SK-N-SH (cell line): ENCODE measurements around the gene MRPL40. TPM values are rescaled to one million over a fixed set of nuclear protein-coding genes. Genes with fewer than 3 reads are reported as not detected.

ENCODE experiments used
- CTCF ChIA-PET: fragments of 300-600, 350-600 bp; formaldehyde crosslinking; extraction: SDS; loops from one replicate; lab custom pipeline; 2021; lab: Yijun Ruan, JAX
- POLR2A ChIA-PET: fragments of 350-600 bp; sonication (Branson Sonifier 250); formaldehyde crosslinking; extraction: SDS; loops from one replicate; lab custom pipeline; 2020; ENCODE audit warnings: antibody characterized with exemption, inconsistent platforms; lab: Yijun Ruan, JAX
- DNase-seq: peaks from one replicate; pipeline ENCODE4 v3.0.0; 2012
- H2AFZ ChIP-seq: fragments of 200-600 bp; sonication (generic); 2 replicates; pipeline ENCODE4 v1.8.1; 2016; ENCODE audit warnings: antibody characterized with exemption, mild to moderate bottlenecking, low read depth
- H3F3A ChIP-seq: fragments of 200-600 bp; sonication (generic); replicated peaks from 2 replicates; pipeline ENCODE3; 2016; ENCODE audit warnings: antibody characterized with exemption, mild to moderate bottlenecking; ENCODE audit not compliant: insufficient read depth
- H3K27ac ChIP-seq, 2 experiments: fragments of 200-500 bp in 1 of 2; fragments of 200-600 bp in 1 of 2; sonication (Bioruptor generic) in 1 of 2; sonication (generic), shearing (Covaris generic) in 1 of 2; 2 replicates each; pipeline versions ENCODE4 v1.5.1 to v1.6.1; 2014 to 2016; ENCODE audit warnings: low read depth in 2 of 2, inconsistent platforms in 1 of 2, low read length in 1 of 2, mild to moderate bottlenecking in 1 of 2, mixed read lengths in 1 of 2
- H3K27me3 ChIP-seq: fragments of 200-600 bp; sonication (generic), shearing (Covaris generic); 2 replicates; pipeline ENCODE4 v1.6.1; 2016; ENCODE audit warnings: mixed run types; ENCODE audit not compliant: insufficient read depth
- H3K36me3 ChIP-seq, 2 experiments: fragments of 200-500 bp in 1 of 2; fragments of 200-600 bp in 1 of 2; sonication (Bioruptor generic) in 1 of 2; sonication (generic) in 1 of 2; replicated peaks in 1 of 2; 2 replicates each; pipeline versions ENCODE3 to v1.5.1; 2014 to 2016; ENCODE audit warnings: low read length in 1 of 2, mild to moderate bottlenecking in 1 of 2; ENCODE audit not compliant: insufficient read depth in 2 of 2, control insufficient read depth in 1 of 2
- H3K4me1 ChIP-seq, 2 experiments: fragments of 200-500 bp in 1 of 2; fragments of 200-600 bp in 1 of 2; sonication (Bioruptor generic) in 1 of 2; sonication (generic), shearing (Covaris generic) in 1 of 2; 2 replicates each; pipeline versions ENCODE4 v1.5.1 to v1.6.1; 2014 to 2016; ENCODE audit warnings: low read depth in 1 of 2, low read length in 1 of 2, mixed run types in 1 of 2; ENCODE audit not compliant: insufficient read depth in 2 of 2, control insufficient read depth in 1 of 2
- H3K4me2 ChIP-seq: fragments of 200-600 bp; sonication (generic), shearing (Covaris generic); 2 replicates; pipeline ENCODE4 v1.6.1; 2017; ENCODE audit warnings: mixed run types
- H3K4me3 ChIP-seq, 2 experiments: fragments of 200-500 bp in 1 of 2; fragments of 200-600 bp in 1 of 2; sonication (Bioruptor generic) in 1 of 2; sonication (generic), shearing (Covaris generic) in 1 of 2; 2 replicates each; pipeline versions ENCODE4 v1.5.1 to v1.8.1; 2014 to 2016; ENCODE audit warnings: low read depth in 2 of 2, inconsistent platforms in 1 of 2, low read length in 1 of 2, mild to moderate bottlenecking in 1 of 2, mixed read lengths in 1 of 2, moderate library complexity in 1 of 2
- H3K79me2 ChIP-seq: fragments of 200-600 bp; sonication (generic); 2 replicates; pipeline ENCODE4 v1.8.1; 2017; ENCODE audit warnings: mild to moderate bottlenecking; ENCODE audit not compliant: insufficient read depth
- H3K9ac ChIP-seq: fragments of 200-600 bp; sonication (generic); 2 replicates; pipeline ENCODE4 v1.6.1; 2017; ENCODE audit warnings: mixed run types
- H3K9me2 ChIP-seq: fragments of 200-600 bp; sonication (generic); 2 replicates; pipeline ENCODE4 v1.6.1; 2017; ENCODE audit warnings: mixed run types
- H3K9me3 ChIP-seq: fragments of 200-600 bp; sonication (generic); 2 replicates; pipeline ENCODE4 v1.6.1; 2017; ENCODE audit warnings: mixed run types, mild to moderate bottlenecking, moderate library complexity
- H4K20me1 ChIP-seq: fragments of 200-600 bp; sonication (generic); 2 replicates; pipeline ENCODE4 v1.6.1; 2017; ENCODE audit warnings: mild to moderate bottlenecking, mixed run types; ENCODE audit not compliant: insufficient read depth
- CTCF ChIP-seq: fragments of 200-600 bp; sonication (generic); IDR thresholded peaks from 2 replicates; pipeline ENCODE4 v1.6.1; 2017; ENCODE audit warnings: antibody characterized with exemption, mild to moderate bottlenecking, moderate library complexity
- ELF1 ChIP-seq: IDR thresholded peaks from 2 replicates; pipeline ENCODE4 v1.4.0; 2012
- EP300 ChIP-seq, 2 experiments: IDR thresholded peaks; 2 replicates each; pipeline versions ENCODE4 v1.4.0 to v1.6.1; 2012; ENCODE audit warnings: borderline replicate concordance in 1 of 2, low read depth in 1 of 2, low read length in 1 of 2
- FOSL2 ChIP-seq: IDR thresholded peaks from 2 replicates; pipeline ENCODE4 v1.4.0; 2012; ENCODE audit warnings: low read depth, mild to moderate bottlenecking, moderate library complexity, borderline replicate concordance
- FOXM1 ChIP-seq: IDR thresholded peaks from 2 replicates; pipeline ENCODE4 v1.4.0; 2012; ENCODE audit warnings: low read depth, mild to moderate bottlenecking
- GABPA ChIP-seq: IDR thresholded peaks from 2 replicates; pipeline ENCODE4 v1.4.0; 2012; ENCODE audit warnings: low read depth, mild to moderate bottlenecking
- GATA2 ChIP-seq: sonication (generic); formaldehyde crosslinking; IDR thresholded peaks from 2 replicates; pipeline ENCODE4 v1.5.0; 2020; ENCODE audit warnings: mild to moderate bottlenecking, missing genetic modification reagents
- IRF3 ChIP-seq: fragments of 150-350 bp; IDR thresholded peaks from 2 replicates; pipeline ENCODE4 v1.6.1; 2016; ENCODE audit warnings: mild to moderate bottlenecking, low read depth, low read length
- MAX ChIP-seq: IDR thresholded peaks from 2 replicates; pipeline ENCODE4 v1.4.0; 2012; ENCODE audit warnings: low read depth
- MEF2A ChIP-seq: IDR thresholded peaks from 2 replicates; pipeline ENCODE4 v1.4.0; 2012; ENCODE audit warnings: low read depth, borderline replicate concordance
- NRF1 ChIP-seq: IDR thresholded peaks from 2 replicates; pipeline ENCODE4 v1.6.1; 2012; ENCODE audit warnings: low read depth, mild to moderate bottlenecking, low read length
- POLR2AphosphoS5 ChIP-seq: IDR thresholded peaks from 2 replicates; pipeline ENCODE4 v1.6.1; 2012; ENCODE audit warnings: low read depth, low read length
- RCOR1 ChIP-seq: fragments of 150-350 bp; IDR thresholded peaks from 2 replicates; pipeline ENCODE4 v1.6.1; 2017; ENCODE audit warnings: antibody characterized with exemption, low read length
- RXRA ChIP-seq: IDR thresholded peaks from 2 replicates; pipeline ENCODE4 v1.4.0; 2012; ENCODE audit warnings: low read depth, mild to moderate bottlenecking, borderline replicate concordance
- SIN3A ChIP-seq: IDR thresholded peaks from 2 replicates; pipeline ENCODE4 v1.6.1; 2012; ENCODE audit warnings: low read depth, mild to moderate bottlenecking, low read length, moderate library complexity, borderline replicate concordance
- SMC3 ChIP-seq: IDR thresholded peaks from 2 replicates; pipeline ENCODE4 v1.6.1; 2012; ENCODE audit warnings: low read depth, low read length, improper control_type of control experiment
- TAF1 ChIP-seq: IDR thresholded peaks from 2 replicates; pipeline ENCODE4 v1.6.1; 2012; ENCODE audit warnings: low read depth, mild to moderate bottlenecking, low read length, moderate library complexity, borderline replicate concordance
- TCF12 ChIP-seq: IDR thresholded peaks from 2 replicates; pipeline ENCODE4 v1.4.0; 2012
- USF1 ChIP-seq: IDR thresholded peaks from 2 replicates; pipeline ENCODE4 v1.4.0; 2012; ENCODE audit warnings: low read depth, borderline replicate concordance
- ZBTB33 ChIP-seq: IDR thresholded peaks from 2 replicates; pipeline ENCODE4 v1.4.0; 2012; ENCODE audit warnings: low read depth, borderline replicate concordance
- WGBS: methylation state at CpG from one replicate; pipeline ENCODE4 v1.1.6; 2017; ENCODE audit warnings: low lambda C conversion rate; 5-methylcytosine and 5-hydroxymethylcytosine counted together
- polyA plus RNA-seq, 3 experiments: library from polyadenylated mRNA; depleted of rRNA; stranded (reverse); fragments of >200 nt; gene quantifications; 2 replicates each; pipeline ENCODE4 v1.2.3, GENCODE V29; 2012

Gene MRPL40
- polyA plus RNA-seq, 1 of the 3 experiments (the other 2 are of a cell fraction) = 34.9 TPM

- TF ChIP-seq CTCF = no peak
- TF ChIP-seq MEF2A = no peak
- no peak for TF ChIP-seq FOSL2
- no peak for TF ChIP-seq RXRA
Measured at GRCh38 chr22:19412478-19412877, 19.9 kb upstream of the MRPL40 start (continued).

- H3K4me2 ChIP-seq = no peak overlapping the region
- 94% methylated on average over 4 of the region's 4 CpGs for WGBS
Measured at GRCh38 chr22:19412923-19413322, 19.4 kb upstream of the MRPL40 start.

GRCh38 chr22:19419086-19419463 lies 13.3 kb upstream of the MRPL40 start:
- Histone ChIP-seq H3K4me3 (no peak overlapping the region), H3K4me2 (no peak overlapping the region), H3K4me1 (peaks cover 0 to 15% of the 10 kb centered on the region in 2 experiments; a peak in 1 of 4 replicates), H3F3A (no peaks in the 10 kb centered on the region), H3K27me3 (no peaks in the 10 kb centered on the region), H3K9ac (no peak overlapping the region), H4K20me1 (peaks cover 28% of the 10 kb centered on the region), H3K9me3 (no peaks in the 10 kb centered on the region)
- no peak for DNase-seq
- POLR2A ChIA-PET = no interaction called here
- CTCF ChIA-PET = no interaction called here
- 97% methylated on average over 5 of the region's 5 CpGs for WGBS
- TF ChIP-seq FOXM1 (no peak), NRF1 (no peak), IRF3 (no peak), TAF1 (no peak), ZBTB33 (no peak), GABPA (no peak), USF1 (no peak), TCF12 (no peak), EP300 (IDR thresholded peaks at IDR 0.05; ENCODE audit: borderline replicate concordance in 1 of 2, low read depth in 1 of 2, low read length in 1 of 2) (no peak), FOSL2 (no peak), ELF1 (no peak), SMC3 (no peak), RXRA (no peak), GATA2 (CRISPR knock-in tag) (no peak), RCOR1 (no peak)
- TF ChIP-seq, all 33 proteins: peak for 0
- Histone ChIP-seq H3K79me2 (peaks cover 97% of the 10 kb centered on the region), H3K27ac (no peak overlapping the region), H3K9me2 (no peaks in the 10 kb centered on the region), H2AFZ (no peak overlapping the region), H3K36me3 (no peaks in the 10 kb centered on the region)

More at GRCh38 chr22:19412923-19413322, 19.4 kb upstream of the MRPL40 start:
- ChIA-PET CTCF (no interaction called here), POLR2A (no interaction called here)
- peaks cover 0 to 21% of the 10 kb centered on the region in 2 experiments; a peak in 2 of 4 replicates for H3K4me1 ChIP-seq
- H2AFZ ChIP-seq = no peak overlapping the region
- no peak overlapping the region for H3K27ac ChIP-seq
- no peaks in the 10 kb centered on the region for H3F3A ChIP-seq
- peaks cover 14 to 19% of the 10 kb centered on the region in 2 experiments for H3K36me3 ChIP-seq
- H3K27me3 ChIP-seq = no peaks in the 10 kb centered on the region
- H3K9me3 ChIP-seq = no peaks in the 10 kb centered on the region
- no peak for TF ChIP-seq EP300 (IDR thresholded peaks at IDR 0.05; ENCODE audit: borderline replicate concordance in 1 of 2, low read depth in 1 of 2, low read length in 1 of 2)
- TF ChIP-seq SIN3A = no peak
- no peak for TF ChIP-seq NRF1
- no peak for TF ChIP-seq GATA2 (CRISPR knock-in tag)
- TF ChIP-seq MAX = no peak
- no peak for TF ChIP-seq TAF1
- no peak for TF ChIP-seq POLR2AphosphoS5
- no peak for TF ChIP-seq RXRA
- H3K9ac ChIP-seq = no peak overlapping the region
- no peak overlapping the region for H3K4me3 ChIP-seq
- H3K9me2 ChIP-seq = no peaks in the 10 kb centered on the region
- peaks cover 14% of the 10 kb centered on the region; the same call in 1 of the 2 replicates for H4K20me1 ChIP-seq
- H3K79me2 ChIP-seq = peaks cover 74% of the 10 kb centered on the region
- DNase-seq = no peak
